ENCODE data around the gene MDGA2.

GRCh38 chr14:47327336-47327735, 348.1 kb downstream of the MDGA2 start:
- TF ChIP-seq POLR2A (IDR thresholded peaks at IDR 0.05) (no peak), CTCF (IDR thresholded peaks at IDR 0.05) (no peak)

Data from uterus (tissue), 2 donors.